OCI-LY7 (cell line): ENCODE data around the gene BMPR1B. TPM values are rescaled to one million over a fixed set of nuclear protein-coding genes. Genes with fewer than 3 reads are reported as not detected.

Source experiments
- BruUV-seq: library from RNA; stranded (reverse); fragments of 400-500 nt; replicated peaks from 2 replicates; lab custom pipeline; 2021; lab: Mats Ljungman, UMichigan
- CTCF ChIA-PET: fragments of 300-600 bp; sonication (Branson Sonifier 250); formaldehyde crosslinking; loops from one replicate; lab custom pipeline; 2022; ENCODE audit warnings: antibody characterized with exemption; ENCODE audit not compliant: unreplicated experiment; lab: Charles Lee
- POLR2A ChIA-PET: fragments of 300-600 bp; sonication (Branson Sonifier 250); formaldehyde crosslinking; loops from one replicate; lab custom pipeline; 2022; ENCODE audit warnings: antibody characterized with exemption; lab: Charles Lee
- DNase-seq: peaks from one replicate; pipeline ENCODE4 v3.0.0-alpha.2; 2015; ENCODE audit warnings: low spot score
- H2AFZ ChIP-seq: fragments of 200-600 bp; sonication (generic), shearing (Covaris generic); 2 replicates; pipeline ENCODE4 v1.6.1; 2014; ENCODE audit warnings: mild to moderate bottlenecking, antibody characterized with exemption, low read length, moderate library complexity
- H3K27ac ChIP-seq: fragments of 200-600 bp; sonication (generic); 2 replicates; pipeline ENCODE4 v1.5.1; 2014; ENCODE audit warnings: mixed run types, low read depth, mild to moderate bottlenecking, moderate library complexity, low read length, inconsistent platforms; ENCODE audit not compliant: poor library complexity, severe bottlenecking
- H3K36me3 ChIP-seq: fragments of 200-600 bp; sonication (generic); 2 replicates; pipeline ENCODE4 v1.6.1; 2014; ENCODE audit warnings: mild to moderate bottlenecking, antibody characterized with exemption, low read length, moderate library complexity, mixed read lengths; ENCODE audit not compliant: insufficient read depth
- H3K4me1 ChIP-seq: fragments of 200-600 bp; sonication (generic); 2 replicates; pipeline ENCODE4 v1.5.1; 2014; ENCODE audit warnings: mild to moderate bottlenecking, low read length; ENCODE audit not compliant: insufficient read depth, poor library complexity, severe bottlenecking
- H3K4me2 ChIP-seq: fragments of 200-600 bp; sonication (generic); 2 replicates; pipeline ENCODE4 v1.6.1; 2014; ENCODE audit warnings: mild to moderate bottlenecking, low read length
- H3K4me3 ChIP-seq: fragments of 200-600 bp; sonication (generic); 2 replicates; pipeline ENCODE4 v1.5.1; 2014; ENCODE audit warnings: mild to moderate bottlenecking, low read depth, low read length; ENCODE audit not compliant: poor library complexity, severe bottlenecking
- H3K79me2 ChIP-seq: fragments of 200-600 bp; sonication (generic); 2 replicates; pipeline ENCODE4 v1.6.1; 2016; ENCODE audit warnings: low read depth, mild to moderate bottlenecking, low read length, moderate library complexity, mixed read lengths; ENCODE audit not compliant: insufficient read depth
- H3K9me2 ChIP-seq: fragments of 200-600 bp; sonication (generic); 2 replicates; pipeline ENCODE4 v1.6.1; 2016; ENCODE audit warnings: mild to moderate bottlenecking, low read length, mixed read lengths; ENCODE audit not compliant: insufficient read depth
- H3K9me3 ChIP-seq: fragments of 200-600 bp; sonication (generic); 2 replicates; pipeline ENCODE4 v1.6.1; 2014; ENCODE audit warnings: mild to moderate bottlenecking, mixed run types, low read length, mixed read lengths
- H4K20me1 ChIP-seq: fragments of 200-600 bp; sonication (generic); 2 replicates; pipeline ENCODE4 v1.6.1; 2014; ENCODE audit warnings: mild to moderate bottlenecking, antibody characterized with exemption, low read length, moderate library complexity, mixed read lengths; ENCODE audit not compliant: insufficient read depth
- CTCF ChIP-seq: fragments of 200-600 bp; sonication (generic); conservative IDR thresholded peaks from 2 replicates; pipeline ENCODE4 v1.5.1; 2014; ENCODE audit warnings: mild to moderate bottlenecking, antibody characterized with exemption, low read length, moderate library complexity, mixed read lengths
- EZH2phosphoT487 ChIP-seq: fragments of 200-600 bp; sonication (generic); IDR thresholded peaks from 2 replicates; pipeline ENCODE4 v1.6.1; 2018; ENCODE audit warnings: low read depth, borderline replicate concordance, mild to moderate bottlenecking, mixed run types, antibody characterized with exemption, low read length, moderate library complexity, mixed read lengths
- intact Hi-C: fragments of 100-400 bp; cut with micrococcal nuclease; formaldehyde crosslinking; loops from one replicate; pipeline ENCODE4 v1.10.0; 2022; ENCODE audit not compliant: unreplicated experiment
- total RNA-seq, 2 experiments: library from RNA; depleted of rRNA in 1 of 2; stranded (reverse); fragments of >200 nt in 1 of 2; shearing (Covaris generic) in 1 of 2; gene quantifications; 2 replicates each; pipeline ENCODE4 v1.2.3, GENCODE V29; 2014 to 2022

Gene BMPR1B
- total RNA-seq, 2 experiments from 2014 or later, result not detected

- Histone ChIP-seq H3K79me2 (no peaks in the 10 kb centered on the region), H3K4me3 (no peak overlapping the region), H3K4me1 (no peaks in the 10 kb centered on the region), H2AFZ (no peak overlapping the region), H4K20me1 (no peaks in the 10 kb centered on the region), H3K9me2 (no peaks in the 10 kb centered on the region), H3K9me3 (no peaks in the 10 kb centered on the region), H3K36me3 (no peaks in the 10 kb centered on the region), H3K4me2 (no peak overlapping the region), H3K27ac (no peak overlapping the region)
- ChIA-PET POLR2A (no interaction called here), CTCF (no interaction called here)
- no TSS peak for BruUV-seq
- no peak for DNase-seq
- intact Hi-C loops, result no loop called here
- TF ChIP-seq EZH2phosphoT487, result no peak
- TF ChIP-seq CTCF, result no peak
Observed at GRCh38 chr4:94732358-94732698, 25.4 kb upstream of the BMPR1B start.

- Histone ChIP-seq H3K79me2 (no peaks in the 10 kb centered on the region), H3K4me1 (no peaks in the 10 kb centered on the region), H3K36me3 (no peaks in the 10 kb centered on the region), H3K27ac (no peak overlapping the region), H3K9me3 (no peaks in the 10 kb centered on the region), H3K4me3 (no peak overlapping the region), H3K4me2 (no peak overlapping the region), H2AFZ (no peak overlapping the region), H4K20me1 (no peaks in the 10 kb centered on the region), H3K9me2 (no peaks in the 10 kb centered on the region)
- BruUV-seq, result no TSS peak
- ChIA-PET POLR2A (interaction anchor here (0.7 kb wide), 1 partner anchor 595 kb away, joined by 3 read pairs; no protein-coding TSS in a partner anchor), CTCF (no interaction called here)
- no peak for TF ChIP-seq EZH2phosphoT487
- TF ChIP-seq CTCF, result no peak
- no peak for DNase-seq
- intact Hi-C loops, result no loop called here
Observed at GRCh38 chr4:94739741-94740140, 18.0 kb upstream of the BMPR1B start.

- TF ChIP-seq EZH2phosphoT487 (no peak), CTCF (no peak)
- no peaks in the 10 kb centered on the region for H4K20me1 ChIP-seq
- H3K79me2 ChIP-seq, result no peaks in the 10 kb centered on the region
- no peaks in the 10 kb centered on the region for H3K36me3 ChIP-seq
- BruUV-seq, result no TSS peak
- intact Hi-C loops, result no loop called here
- POLR2A ChIA-PET, result interaction anchor here (0.6 kb wide), 2 partner anchors 322 to 353 kb away, joined by 3 read pairs; no protein-coding TSS in a partner anchor
- no peak overlapping the region for H3K4me3 ChIP-seq
- CTCF ChIA-PET, result no interaction called here
- no peak for DNase-seq
- H3K9me3 ChIP-seq, result no peaks in the 10 kb centered on the region
- no peak overlapping the region for H3K27ac ChIP-seq
- no peaks in the 10 kb centered on the region for H3K4me1 ChIP-seq
- no peak overlapping the region for H3K4me2 ChIP-seq
- no peak overlapping the region for H2AFZ ChIP-seq
- H3K9me2 ChIP-seq, result no peaks in the 10 kb centered on the region
Observed at GRCh38 chr4:94741304-94741703, 16.5 kb upstream of the BMPR1B start.
